ENCODE data around the gene ROBO1. TPM values are rescaled to one million over a fixed set of nuclear protein-coding genes. Genes with fewer than 3 reads are reported as not detected.

Gene ROBO1
- polyA plus RNA-seq, 1 donor (not counting 4 experiments of a cell fraction or from before 2014, with no cell fraction given), result 27.1 TPM

DNA sequence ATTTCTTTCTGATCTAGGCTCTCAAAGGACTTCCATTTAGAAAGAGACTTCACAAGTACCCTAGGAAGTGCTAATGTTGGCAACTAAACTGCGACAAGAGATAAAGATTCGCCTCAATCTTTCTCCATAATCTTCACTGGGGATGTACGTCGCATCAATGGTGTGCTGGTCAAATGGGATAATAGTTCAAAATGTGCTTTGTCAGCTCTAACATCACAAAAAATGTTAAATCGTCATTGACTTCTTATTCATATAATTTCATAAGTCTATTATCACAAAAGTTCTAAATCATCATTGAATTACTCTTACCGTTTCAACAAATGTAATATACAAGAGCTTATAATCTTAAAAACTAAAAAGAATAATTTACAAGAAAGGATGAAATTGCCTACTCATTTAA lies 727.7 kb downstream of the ROBO1 start:
- Histone ChIP-seq H3K9me1 (ENCODE audit: control insufficient read depth, extremely low read depth, insufficient read depth, low read length) (no peaks in the 10 kb centered on the region), H2AFZ (ENCODE audit: control insufficient read depth, low read length) (no peak overlapping the region), H3K36me3 (ENCODE audit: control insufficient read depth in 2 of 2, extremely low read depth in 1 of 2, insufficient read depth in 2 of 2, low read length in 2 of 2) (no peaks in the 10 kb centered on the region), H3K4me1 (ENCODE audit: control insufficient read depth, extremely low read depth, insufficient read depth, low read length) (peaks cover 6% of the 10 kb centered on the region), H3K4me3 (ENCODE audit: control insufficient read depth in 2 of 3, extremely low read depth in 1 of 3, insufficient read depth in 2 of 3, low read depth in 1 of 3, low read length in 3 of 3) (no peak overlapping the region), H3K4me2 (ENCODE audit: control insufficient read depth, extremely low read depth, insufficient read depth, low read depth, low read length) (no peak overlapping the region), H3K9ac (ENCODE audit: control insufficient read depth, extremely low read depth, insufficient read depth, low read length) (no peak overlapping the region), H4K20me1 (ENCODE audit: control insufficient read depth, extremely low read depth, insufficient read depth, low read length) (no peaks in the 10 kb centered on the region), H3K27me3 (ENCODE audit: control insufficient read depth, extremely low read depth, insufficient read depth, low read length) (no peaks in the 10 kb centered on the region), H3K27ac (ENCODE audit: control insufficient read depth, insufficient read depth, low read length) (no peak overlapping the region), H3K79me2 (ENCODE audit: control insufficient read depth, insufficient read depth, low read length) (no peaks in the 10 kb centered on the region), H3K9me3 (ENCODE audit: control insufficient read depth, low read depth, low read length) (no peaks in the 10 kb centered on the region)
- dilution Hi-C loops (cut with MboI; ENCODE audit: extremely low pct_ligation_motif_present, low sequenced_read_pairs), result no loop called here
- DNase-seq (ENCODE audit: low read depth, low spot score), result no peak
- no peak for FAIRE-seq
- TF ChIP-seq EZH2 (IDR thresholded peaks at IDR 0.05; ENCODE audit: low read length), result no peak
- TF ChIP-seq, protein P1, sequence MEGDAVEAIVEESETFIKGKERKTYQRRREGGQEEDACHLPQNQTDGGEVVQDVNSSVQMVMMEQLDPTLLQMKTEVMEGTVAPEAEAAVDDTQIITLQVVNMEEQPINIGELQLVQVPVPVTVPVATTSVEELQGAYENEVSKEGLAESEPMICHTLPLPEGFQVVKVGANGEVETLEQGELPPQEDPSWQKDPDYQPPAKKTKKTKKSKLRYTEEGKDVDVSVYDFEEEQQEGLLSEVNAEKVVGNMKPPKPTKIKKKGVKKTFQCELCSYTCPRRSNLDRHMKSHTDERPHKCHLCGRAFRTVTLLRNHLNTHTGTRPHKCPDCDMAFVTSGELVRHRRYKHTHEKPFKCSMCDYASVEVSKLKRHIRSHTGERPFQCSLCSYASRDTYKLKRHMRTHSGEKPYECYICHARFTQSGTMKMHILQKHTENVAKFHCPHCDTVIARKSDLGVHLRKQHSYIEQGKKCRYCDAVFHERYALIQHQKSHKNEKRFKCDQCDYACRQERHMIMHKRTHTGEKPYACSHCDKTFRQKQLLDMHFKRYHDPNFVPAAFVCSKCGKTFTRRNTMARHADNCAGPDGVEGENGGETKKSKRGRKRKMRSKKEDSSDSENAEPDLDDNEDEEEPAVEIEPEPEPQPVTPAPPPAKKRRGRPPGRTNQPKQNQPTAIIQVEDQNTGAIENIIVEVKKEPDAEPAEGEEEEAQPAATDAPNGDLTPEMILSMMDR (optimal IDR thresholded peaks at IDR 0.05 in 1 of 3, IDR thresholded peaks at IDR 0.05 in 1 of 3, conservative IDR thresholded peaks at IDR 0.05 in 1 of 3; ENCODE audit: extremely low read depth in 1 of 3, insufficient read depth in 2 of 3, low read length in 3 of 3), result no peak

DNA sequence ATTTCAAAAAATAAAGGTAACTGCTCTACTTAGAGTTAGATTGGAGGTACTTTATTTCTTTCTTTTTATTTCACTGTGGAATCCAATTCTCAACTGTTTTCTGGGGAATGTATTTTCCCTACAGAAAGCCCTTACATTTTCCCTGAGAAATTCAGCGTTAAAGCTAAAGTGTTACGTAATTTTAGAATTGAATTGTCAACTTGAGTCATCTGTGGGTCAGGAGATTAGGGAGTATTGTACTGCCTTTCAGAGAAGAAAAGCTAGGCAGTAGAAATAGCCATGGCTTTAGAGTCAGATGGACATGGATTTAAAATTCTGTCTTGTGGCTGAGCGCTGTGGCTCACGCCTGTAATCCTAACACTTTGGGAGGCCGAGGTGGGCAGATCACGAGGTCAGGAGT lies 728.6 kb downstream of the ROBO1 start:
- H3K4me2 ChIP-seq (ENCODE audit: control insufficient read depth, extremely low read depth, insufficient read depth, low read depth, low read length), result no peak overlapping the region
- dilution Hi-C loops (cut with MboI; ENCODE audit: extremely low pct_ligation_motif_present, low sequenced_read_pairs), result no loop called here
- DNase-seq (ENCODE audit: low read depth, low spot score), result no peak

DNA sequence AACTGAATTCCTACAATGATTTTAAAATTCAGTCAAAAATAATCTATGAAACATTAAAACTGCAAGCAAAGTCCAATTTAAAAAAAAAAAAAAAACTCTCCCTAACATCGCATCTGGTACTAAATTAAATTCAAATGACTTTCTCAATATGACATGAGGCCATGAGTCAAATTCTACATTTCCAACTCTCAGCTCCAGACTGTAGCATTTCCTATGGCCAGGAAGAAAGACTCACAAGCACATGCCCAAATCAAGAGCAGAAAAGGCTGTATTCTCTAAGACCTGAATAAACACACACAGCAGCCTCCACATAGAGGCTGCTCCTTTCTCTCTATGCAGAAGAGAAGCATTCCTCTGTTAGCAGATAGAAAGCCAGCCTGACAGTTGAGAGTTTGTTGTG lies 729.2 kb downstream of the ROBO1 start:
- H3K27ac ChIP-seq (ENCODE audit: control insufficient read depth, insufficient read depth, low read length), result no peak overlapping the region
- TF ChIP-seq, protein P1 (optimal IDR thresholded peaks at IDR 0.05 in 1 of 3, IDR thresholded peaks at IDR 0.05 in 1 of 3, conservative IDR thresholded peaks at IDR 0.05 in 1 of 3; ENCODE audit: extremely low read depth in 1 of 3, insufficient read depth in 2 of 3, low read length in 3 of 3), result no peak
- TF ChIP-seq EZH2 (IDR thresholded peaks at IDR 0.05; ENCODE audit: low read length), result no peak
- no peak overlapping the region for H2AFZ ChIP-seq (ENCODE audit: control insufficient read depth, low read length)
- dilution Hi-C loops (cut with MboI; ENCODE audit: extremely low pct_ligation_motif_present, low sequenced_read_pairs), result no loop called here
- H3K4me3 ChIP-seq (ENCODE audit: control insufficient read depth in 2 of 3, extremely low read depth in 1 of 3, insufficient read depth in 2 of 3, low read depth in 1 of 3, low read length in 3 of 3), result no peak overlapping the region
- H3K27me3 ChIP-seq (ENCODE audit: control insufficient read depth, extremely low read depth, insufficient read depth, low read length), result no peaks in the 10 kb centered on the region
- H3K4me1 ChIP-seq (ENCODE audit: control insufficient read depth, extremely low read depth, insufficient read depth, low read length), result peaks cover 6% of the 10 kb centered on the region
- no peaks in the 10 kb centered on the region for H3K9me1 ChIP-seq (ENCODE audit: control insufficient read depth, extremely low read depth, insufficient read depth, low read length)
- no peaks in the 10 kb centered on the region for H3K79me2 ChIP-seq (ENCODE audit: control insufficient read depth, insufficient read depth, low read length)
- DNase-seq (ENCODE audit: low read depth, low spot score) (no peak), FAIRE-seq (no peak)
- H3K4me2 ChIP-seq (ENCODE audit: control insufficient read depth, extremely low read depth, insufficient read depth, low read depth, low read length), result no peak overlapping the region
- H3K9me3 ChIP-seq (ENCODE audit: control insufficient read depth, low read depth, low read length), result no peaks in the 10 kb centered on the region
- no peaks in the 10 kb centered on the region for H4K20me1 ChIP-seq (ENCODE audit: control insufficient read depth, extremely low read depth, insufficient read depth, low read length)
- H3K9ac ChIP-seq (ENCODE audit: control insufficient read depth, extremely low read depth, insufficient read depth, low read length), result no peak overlapping the region
- H3K36me3 ChIP-seq (ENCODE audit: control insufficient read depth in 2 of 2, extremely low read depth in 1 of 2, insufficient read depth in 2 of 2, low read length in 2 of 2), result no peaks in the 10 kb centered on the region

More for the DNA sequence above, 728.6 kb downstream of the ROBO1 start:
- H4K20me1 ChIP-seq (ENCODE audit: control insufficient read depth, extremely low read depth, insufficient read depth, low read length), result no peaks in the 10 kb centered on the region
- no peak for TF ChIP-seq EZH2 (IDR thresholded peaks at IDR 0.05; ENCODE audit: low read length)
- H3K9me1 ChIP-seq (ENCODE audit: control insufficient read depth, extremely low read depth, insufficient read depth, low read length), result no peaks in the 10 kb centered on the region
- H3K9me3 ChIP-seq (ENCODE audit: control insufficient read depth, low read depth, low read length), result no peaks in the 10 kb centered on the region
- H3K4me1 ChIP-seq (ENCODE audit: control insufficient read depth, extremely low read depth, insufficient read depth, low read length), result peaks cover 6% of the 10 kb centered on the region
- no peaks in the 10 kb centered on the region for H3K79me2 ChIP-seq (ENCODE audit: control insufficient read depth, insufficient read depth, low read length)
- no peak overlapping the region for H2AFZ ChIP-seq (ENCODE audit: control insufficient read depth, low read length)
- H3K27ac ChIP-seq (ENCODE audit: control insufficient read depth, insufficient read depth, low read length), result no peak overlapping the region
- no peak overlapping the region for H3K4me3 ChIP-seq (ENCODE audit: control insufficient read depth in 2 of 3, extremely low read depth in 1 of 3, insufficient read depth in 2 of 3, low read depth in 1 of 3, low read length in 3 of 3)
- no peak overlapping the region for H3K9ac ChIP-seq (ENCODE audit: control insufficient read depth, extremely low read depth, insufficient read depth, low read length)
- no peaks in the 10 kb centered on the region for H3K36me3 ChIP-seq (ENCODE audit: control insufficient read depth in 2 of 2, extremely low read depth in 1 of 2, insufficient read depth in 2 of 2, low read length in 2 of 2)
- H3K27me3 ChIP-seq (ENCODE audit: control insufficient read depth, extremely low read depth, insufficient read depth, low read length), result no peaks in the 10 kb centered on the region
- FAIRE-seq, result no peak
